H1 (cell line): ENCODE data around the gene FUBP3. TPM values are rescaled to one million over a fixed set of nuclear protein-coding genes. Genes with fewer than 3 reads are reported as not detected.

Experiments used
- ASH2L ChIP-seq: fragments of 200-600, 300-600 bp; sonication (generic); IDR thresholded peaks from one replicate; pipeline ENCODE4 v1.7.1; 2017; ENCODE audit warnings: low read length
- CHD2 ChIP-seq: IDR thresholded peaks from 2 replicates; pipeline ENCODE4 v1.6.1; 2012; ENCODE audit warnings: low read length, improper control_type of control experiment
- CTBP2 ChIP-seq: IDR thresholded peaks from 2 replicates; pipeline ENCODE4 v1.7.0; 2011; ENCODE audit warnings: borderline replicate concordance, mild to moderate bottlenecking, moderate library complexity, mixed read lengths, low read length; ENCODE audit not compliant: insufficient read depth, insufficient read length
- SIN3A ChIP-seq, 2 experiments: IDR thresholded peaks in 1 of 2; conservative IDR thresholded peaks in 1 of 2; 2 replicates each; pipeline ENCODE4 v1.6.1; 2011 to 2012; ENCODE audit warnings: low read length in 2 of 2, improper control_type of control experiment in 1 of 2, low read depth in 1 of 2, mild to moderate bottlenecking in 1 of 2
- SIX5 ChIP-seq: IDR thresholded peaks from 2 replicates; pipeline ENCODE4 v1.6.1; 2011; ENCODE audit warnings: mild to moderate bottlenecking, low read depth, low read length
- YY1 ChIP-seq: IDR thresholded peaks from 2 replicates; pipeline ENCODE4 v1.6.1; 2011; ENCODE audit warnings: low read depth, mild to moderate bottlenecking, low read length
- polyA plus RNA-seq, 7 experiments: library from polyadenylated mRNA; depleted of rRNA in 3 of 7; stranded (reverse) in 5 of 7; unstranded in 2 of 7; fragments of >200 nt in 5 of 7; fragments of 200-250 nt in 2 of 7; gene quantifications; 1 replicate in 5 of 7; 2 replicates in 1 of 7; 4 replicates in 1 of 7; pipeline versions ENCODE4 v1.2.1 to v1.2.3, GENCODE V29; 2011 to 2013; ENCODE audit warnings: missing spikeins in 2 of 7, mixed read lengths in 2 of 7
- total RNA-seq: library from RNA; stranded (reverse); fragmentation: NEBNext Ultra II Directional; extraction: Animal tissue kit (Norgen Biotek cat#: 25700); gene quantifications from 2 replicates; pipeline ENCODE4 v1.2.1, GENCODE V29; 2021
- TF ChIP-seq, protein P1 (sequence below): fragments of 300-600 bp; sonication (generic); IDR thresholded peaks from 2 replicates; pipeline ENCODE4 v1.7.1; 2012; ENCODE audit warnings: low read length, moderate library complexity, mild to moderate bottlenecking, inconsistent platforms; ENCODE audit not compliant: insufficient replicate concordance
- TF ChIP-seq, protein P2 (sequence below), 3 experiments: IDR thresholded peaks; 1 replicate in 2 of 3; 2 replicates in 1 of 3; pipeline versions ENCODE4 v1.5.1 to v1.6.1; 2011; ENCODE audit warnings: low read length in 3 of 3, mild to moderate bottlenecking in 3 of 3, inconsistent platforms in 2 of 3, low read depth in 1 of 3, moderate library complexity in 1 of 3; ENCODE audit not compliant: insufficient read depth in 1 of 3; ENCODE audit errors: control extremely low read depth in 1 of 3

Gene FUBP3
- total and polyA plus RNA-seq, 2 of the 8 experiments (the other 6 are each of a cell fraction or from before 2014, with no cell fraction given): 23.7 to 76.4 TPM

DNA sequence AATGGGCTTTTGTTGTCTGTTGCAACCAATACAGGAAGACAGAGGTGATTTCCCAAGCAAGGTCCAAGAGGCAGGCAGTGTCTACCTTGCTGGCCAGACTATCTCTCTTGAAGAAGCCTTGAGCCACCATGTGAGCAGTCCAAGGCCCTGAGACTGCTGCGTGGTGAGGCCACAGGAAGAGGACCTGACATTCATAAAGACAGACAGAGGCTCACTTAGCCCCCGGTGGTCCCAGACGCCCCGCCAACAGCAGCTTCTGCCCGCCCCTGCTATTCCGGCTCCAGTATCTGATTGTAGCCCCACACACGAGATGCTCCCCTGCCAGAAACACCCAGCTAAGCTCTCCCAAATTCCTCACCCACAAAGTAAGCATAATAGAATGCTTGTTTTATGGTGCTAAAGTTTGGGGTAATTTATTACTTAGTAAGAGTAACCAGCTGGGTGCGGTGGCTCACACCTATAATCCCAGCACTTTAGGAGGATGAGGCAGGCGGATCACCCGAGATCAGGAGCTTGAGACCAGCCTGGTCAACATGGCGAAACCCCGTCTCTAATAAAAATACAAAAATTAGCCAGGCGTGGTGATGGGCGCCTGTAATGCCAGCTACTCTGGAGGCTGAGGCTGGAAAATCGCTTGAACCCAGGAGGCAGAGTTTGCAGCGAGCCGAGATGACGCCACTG lies 22.8 kb upstream of the FUBP3 start (continued):
- TF ChIP-seq, protein P1, sequence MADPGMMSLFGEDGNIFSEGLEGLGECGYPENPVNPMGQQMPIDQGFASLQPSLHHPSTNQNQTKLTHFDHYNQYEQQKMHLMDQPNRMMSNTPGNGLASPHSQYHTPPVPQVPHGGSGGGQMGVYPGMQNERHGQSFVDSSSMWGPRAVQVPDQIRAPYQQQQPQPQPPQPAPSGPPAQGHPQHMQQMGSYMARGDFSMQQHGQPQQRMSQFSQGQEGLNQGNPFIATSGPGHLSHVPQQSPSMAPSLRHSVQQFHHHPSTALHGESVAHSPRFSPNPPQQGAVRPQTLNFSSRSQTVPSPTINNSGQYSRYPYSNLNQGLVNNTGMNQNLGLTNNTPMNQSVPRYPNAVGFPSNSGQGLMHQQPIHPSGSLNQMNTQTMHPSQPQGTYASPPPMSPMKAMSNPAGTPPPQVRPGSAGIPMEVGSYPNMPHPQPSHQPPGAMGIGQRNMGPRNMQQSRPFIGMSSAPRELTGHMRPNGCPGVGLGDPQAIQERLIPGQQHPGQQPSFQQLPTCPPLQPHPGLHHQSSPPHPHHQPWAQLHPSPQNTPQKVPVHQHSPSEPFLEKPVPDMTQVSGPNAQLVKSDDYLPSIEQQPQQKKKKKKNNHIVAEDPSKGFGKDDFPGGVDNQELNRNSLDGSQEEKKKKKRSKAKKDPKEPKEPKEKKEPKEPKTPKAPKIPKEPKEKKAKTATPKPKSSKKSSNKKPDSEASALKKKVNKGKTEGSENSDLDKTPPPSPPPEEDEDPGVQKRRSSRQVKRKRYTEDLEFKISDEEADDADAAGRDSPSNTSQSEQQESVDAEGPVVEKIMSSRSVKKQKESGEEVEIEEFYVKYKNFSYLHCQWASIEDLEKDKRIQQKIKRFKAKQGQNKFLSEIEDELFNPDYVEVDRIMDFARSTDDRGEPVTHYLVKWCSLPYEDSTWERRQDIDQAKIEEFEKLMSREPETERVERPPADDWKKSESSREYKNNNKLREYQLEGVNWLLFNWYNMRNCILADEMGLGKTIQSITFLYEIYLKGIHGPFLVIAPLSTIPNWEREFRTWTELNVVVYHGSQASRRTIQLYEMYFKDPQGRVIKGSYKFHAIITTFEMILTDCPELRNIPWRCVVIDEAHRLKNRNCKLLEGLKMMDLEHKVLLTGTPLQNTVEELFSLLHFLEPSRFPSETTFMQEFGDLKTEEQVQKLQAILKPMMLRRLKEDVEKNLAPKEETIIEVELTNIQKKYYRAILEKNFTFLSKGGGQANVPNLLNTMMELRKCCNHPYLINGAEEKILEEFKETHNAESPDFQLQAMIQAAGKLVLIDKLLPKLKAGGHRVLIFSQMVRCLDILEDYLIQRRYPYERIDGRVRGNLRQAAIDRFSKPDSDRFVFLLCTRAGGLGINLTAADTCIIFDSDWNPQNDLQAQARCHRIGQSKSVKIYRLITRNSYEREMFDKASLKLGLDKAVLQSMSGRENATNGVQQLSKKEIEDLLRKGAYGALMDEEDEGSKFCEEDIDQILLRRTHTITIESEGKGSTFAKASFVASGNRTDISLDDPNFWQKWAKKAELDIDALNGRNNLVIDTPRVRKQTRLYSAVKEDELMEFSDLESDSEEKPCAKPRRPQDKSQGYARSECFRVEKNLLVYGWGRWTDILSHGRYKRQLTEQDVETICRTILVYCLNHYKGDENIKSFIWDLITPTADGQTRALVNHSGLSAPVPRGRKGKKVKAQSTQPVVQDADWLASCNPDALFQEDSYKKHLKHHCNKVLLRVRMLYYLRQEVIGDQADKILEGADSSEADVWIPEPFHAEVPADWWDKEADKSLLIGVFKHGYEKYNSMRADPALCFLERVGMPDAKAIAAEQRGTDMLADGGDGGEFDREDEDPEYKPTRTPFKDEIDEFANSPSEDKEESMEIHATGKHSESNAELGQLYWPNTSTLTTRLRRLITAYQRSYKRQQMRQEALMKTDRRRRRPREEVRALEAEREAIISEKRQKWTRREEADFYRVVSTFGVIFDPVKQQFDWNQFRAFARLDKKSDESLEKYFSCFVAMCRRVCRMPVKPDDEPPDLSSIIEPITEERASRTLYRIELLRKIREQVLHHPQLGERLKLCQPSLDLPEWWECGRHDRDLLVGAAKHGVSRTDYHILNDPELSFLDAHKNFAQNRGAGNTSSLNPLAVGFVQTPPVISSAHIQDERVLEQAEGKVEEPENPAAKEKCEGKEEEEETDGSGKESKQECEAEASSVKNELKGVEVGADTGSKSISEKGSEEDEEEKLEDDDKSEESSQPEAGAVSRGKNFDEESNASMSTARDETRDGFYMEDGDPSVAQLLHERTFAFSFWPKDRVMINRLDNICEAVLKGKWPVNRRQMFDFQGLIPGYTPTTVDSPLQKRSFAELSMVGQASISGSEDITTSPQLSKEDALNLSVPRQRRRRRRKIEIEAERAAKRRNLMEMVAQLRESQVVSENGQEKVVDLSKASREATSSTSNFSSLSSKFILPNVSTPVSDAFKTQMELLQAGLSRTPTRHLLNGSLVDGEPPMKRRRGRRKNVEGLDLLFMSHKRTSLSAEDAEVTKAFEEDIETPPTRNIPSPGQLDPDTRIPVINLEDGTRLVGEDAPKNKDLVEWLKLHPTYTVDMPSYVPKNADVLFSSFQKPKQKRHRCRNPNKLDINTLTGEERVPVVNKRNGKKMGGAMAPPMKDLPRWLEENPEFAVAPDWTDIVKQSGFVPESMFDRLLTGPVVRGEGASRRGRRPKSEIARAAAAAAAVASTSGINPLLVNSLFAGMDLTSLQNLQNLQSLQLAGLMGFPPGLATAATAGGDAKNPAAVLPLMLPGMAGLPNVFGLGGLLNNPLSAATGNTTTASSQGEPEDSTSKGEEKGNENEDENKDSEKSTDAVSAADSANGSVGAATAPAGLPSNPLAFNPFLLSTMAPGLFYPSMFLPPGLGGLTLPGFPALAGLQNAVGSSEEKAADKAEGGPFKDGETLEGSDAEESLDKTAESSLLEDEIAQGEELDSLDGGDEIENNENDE: no peak
- no peak for TF ChIP-seq SIN3A (conservative IDR thresholded peaks at IDR 0.05 in 1 of 2, IDR thresholded peaks at IDR 0.05 in 1 of 2; ENCODE audit: low read depth in 1 of 2, low read length in 2 of 2)
- no peak for TF ChIP-seq ASH2L
- no peak for TF ChIP-seq CHD2
- TF ChIP-seq CTBP2: no peak
- no peak for TF ChIP-seq YY1
- TF ChIP-seq SIX5: no peak
- TF ChIP-seq, protein P2, sequence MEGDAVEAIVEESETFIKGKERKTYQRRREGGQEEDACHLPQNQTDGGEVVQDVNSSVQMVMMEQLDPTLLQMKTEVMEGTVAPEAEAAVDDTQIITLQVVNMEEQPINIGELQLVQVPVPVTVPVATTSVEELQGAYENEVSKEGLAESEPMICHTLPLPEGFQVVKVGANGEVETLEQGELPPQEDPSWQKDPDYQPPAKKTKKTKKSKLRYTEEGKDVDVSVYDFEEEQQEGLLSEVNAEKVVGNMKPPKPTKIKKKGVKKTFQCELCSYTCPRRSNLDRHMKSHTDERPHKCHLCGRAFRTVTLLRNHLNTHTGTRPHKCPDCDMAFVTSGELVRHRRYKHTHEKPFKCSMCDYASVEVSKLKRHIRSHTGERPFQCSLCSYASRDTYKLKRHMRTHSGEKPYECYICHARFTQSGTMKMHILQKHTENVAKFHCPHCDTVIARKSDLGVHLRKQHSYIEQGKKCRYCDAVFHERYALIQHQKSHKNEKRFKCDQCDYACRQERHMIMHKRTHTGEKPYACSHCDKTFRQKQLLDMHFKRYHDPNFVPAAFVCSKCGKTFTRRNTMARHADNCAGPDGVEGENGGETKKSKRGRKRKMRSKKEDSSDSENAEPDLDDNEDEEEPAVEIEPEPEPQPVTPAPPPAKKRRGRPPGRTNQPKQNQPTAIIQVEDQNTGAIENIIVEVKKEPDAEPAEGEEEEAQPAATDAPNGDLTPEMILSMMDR (IDR thresholded peaks at IDR 0.05; ENCODE audit: control extremely low read depth in 1 of 3, insufficient read depth in 1 of 3, low read depth in 1 of 3, low read length in 3 of 3): no peak
